H9 (cell line): ENCODE data around the gene KIFC3. TPM values are rescaled to one million over a fixed set of nuclear protein-coding genes. Genes with fewer than 3 reads are reported as not detected.
"Not testable (repeated sequence)": the region's sequence is repeated elsewhere in the genome, so short reads cannot be mapped to it uniquely, and the experiment has no call there.

ENCODE experiments used
- DNase-seq: peaks from one replicate; pipeline ENCODE4 v3.0.0-alpha.2; 2017
- H2AFZ ChIP-seq: one replicate; pipeline ENCODE4 v1.6.1; 2013; ENCODE audit warnings: mild to moderate bottlenecking, low read length, control low read depth, moderate library complexity
- H2AK5ac ChIP-seq: 2 replicates; pipeline ENCODE4 v1.6.1; 2013; ENCODE audit warnings: low read length, control low read depth, mixed read lengths; ENCODE audit not compliant: insufficient read length
- H2BK120ac ChIP-seq: one replicate; pipeline ENCODE4 v1.6.1; 2013; ENCODE audit warnings: low read depth, mild to moderate bottlenecking, low read length, control low read depth, inconsistent platforms; ENCODE audit not compliant: poor library complexity, severe bottlenecking
- H2BK12ac ChIP-seq: 2 replicates; pipeline ENCODE4 v1.6.1; 2013; ENCODE audit warnings: low read length, control low read depth, mixed read lengths, low read depth; ENCODE audit not compliant: insufficient read length
- H2BK15ac ChIP-seq: 2 replicates; pipeline ENCODE4 v1.6.1; 2013; ENCODE audit warnings: low read depth, low read length, control low read depth
- H2BK20ac ChIP-seq: one replicate; pipeline ENCODE4 v1.6.1; 2013; ENCODE audit warnings: low read depth, mild to moderate bottlenecking, low read length, control low read depth, inconsistent platforms; ENCODE audit not compliant: poor library complexity, severe bottlenecking
- H2BK5ac ChIP-seq: 2 replicates; pipeline ENCODE4 v1.6.1; 2013; ENCODE audit warnings: low read length, control low read depth, mixed read lengths; ENCODE audit not compliant: insufficient read length
- H3K14ac ChIP-seq: 2 replicates; pipeline ENCODE4 v1.6.1; 2013; ENCODE audit warnings: low read length, control low read depth; ENCODE audit not compliant: insufficient read depth
- H3K18ac ChIP-seq: 2 replicates; pipeline ENCODE4 v1.6.1; 2013; ENCODE audit warnings: low read depth, mild to moderate bottlenecking, mixed read lengths, low read length, control low read depth; ENCODE audit not compliant: insufficient read length
- H3K23ac ChIP-seq: 2 replicates; pipeline ENCODE4 v1.6.1; 2013; ENCODE audit warnings: low read length, control low read depth, mixed read lengths, low read depth; ENCODE audit not compliant: insufficient read length
- H3K23me2 ChIP-seq: 2 replicates; pipeline ENCODE4 v1.6.1; 2013; ENCODE audit warnings: low read depth, mild to moderate bottlenecking, mixed read lengths, low read length, control low read depth; ENCODE audit not compliant: insufficient read length, poor library complexity, severe bottlenecking
- H3K27ac ChIP-seq: 2 replicates; pipeline ENCODE4 v1.5.1; 2013; ENCODE audit warnings: low read length, control low read depth, mixed read lengths, low read depth; ENCODE audit not compliant: insufficient read length
- H3K27me3 ChIP-seq: 2 replicates; pipeline ENCODE4 v1.6.1; 2013; ENCODE audit warnings: low read length, control low read depth, inconsistent platforms; ENCODE audit not compliant: insufficient read depth
- H3K4ac ChIP-seq: 2 replicates; pipeline ENCODE4 v1.6.1; 2013; ENCODE audit warnings: low read depth, mild to moderate bottlenecking, control low read depth, inconsistent platforms, low read length, moderate library complexity
- H3K4me1 ChIP-seq: 2 replicates; pipeline ENCODE4 v1.6.1; 2013; ENCODE audit warnings: low read length, control low read depth, inconsistent platforms; ENCODE audit not compliant: insufficient read depth
- H3K4me2 ChIP-seq: 2 replicates; pipeline ENCODE4 v1.6.1; 2013; ENCODE audit warnings: low read length, control low read depth, mixed read lengths; ENCODE audit not compliant: insufficient read length, insufficient read depth
- H3K56ac ChIP-seq: 2 replicates; pipeline ENCODE4 v1.6.1; 2013; ENCODE audit warnings: low read depth, mild to moderate bottlenecking, mixed read lengths, low read length, control low read depth; ENCODE audit not compliant: insufficient read length
- H3K79me1 ChIP-seq: 2 replicates; pipeline ENCODE4 v1.6.1; 2013; ENCODE audit warnings: low read depth, mild to moderate bottlenecking, moderate library complexity, low read length, control low read depth, inconsistent platforms; ENCODE audit not compliant: insufficient read depth, poor library complexity, severe bottlenecking
- H3K79me2 ChIP-seq: 2 replicates; pipeline ENCODE4 v1.6.1; 2013; ENCODE audit warnings: low read length, control low read depth, inconsistent platforms; ENCODE audit not compliant: insufficient read depth
- H3K9ac ChIP-seq: 2 replicates; pipeline ENCODE4 v1.6.1; 2013; ENCODE audit warnings: low read length, control low read depth, mixed read lengths; ENCODE audit not compliant: insufficient read length; ENCODE audit errors: extremely low read depth
- H3K9me3 ChIP-seq: one replicate; pipeline ENCODE4 v1.6.1; 2013; ENCODE audit warnings: low read depth, low read length, inconsistent platforms; ENCODE audit not compliant: control insufficient read depth
- H3T11ph ChIP-seq: one replicate; pipeline ENCODE4 v1.6.1; 2013; ENCODE audit warnings: mild to moderate bottlenecking, low read length, control low read depth, inconsistent platforms
- H4K20me1 ChIP-seq: one replicate; pipeline ENCODE4 v1.6.1; 2013; ENCODE audit not compliant: control insufficient read depth, insufficient read length, insufficient read depth
- H4K5ac ChIP-seq: 2 replicates; pipeline ENCODE4 v1.6.1; 2013; ENCODE audit warnings: low read depth, mild to moderate bottlenecking, mixed read lengths, low read length, control low read depth; ENCODE audit not compliant: insufficient read length
- H4K8ac ChIP-seq: replicated peaks from 2 replicates; pipeline ENCODE4 v1.6.1; 2013; ENCODE audit warnings: low read length, control low read depth, mixed read lengths, low read depth; ENCODE audit not compliant: insufficient read length
- H4K91ac ChIP-seq: 2 replicates; pipeline ENCODE4 v1.6.1; 2013; ENCODE audit warnings: low read depth, mild to moderate bottlenecking, moderate library complexity, mixed read lengths, low read length, control low read depth; ENCODE audit not compliant: insufficient read length
- H3K27ac Mint-ChIP-seq, 3 experiments: 2 replicates in 2 of 3; 3 replicates in 1 of 3; pipeline ENCODE4 v1.8.0; 2020 to 2021; ENCODE audit warnings: mixed read lengths in 3 of 3, mild to moderate bottlenecking in 1 of 3, moderate library complexity in 1 of 3
- H3K27me3 Mint-ChIP-seq: 2 replicates; pipeline ENCODE4 v1.8.0; 2021; ENCODE audit warnings: low read depth, mild to moderate bottlenecking, moderate library complexity, mixed read lengths
- H3K36me3 Mint-ChIP-seq, 3 experiments: 2 replicates in 2 of 3; 3 replicates in 1 of 3; pipeline ENCODE4 v1.8.0; 2020 to 2021; ENCODE audit warnings: low read depth in 3 of 3, mixed read lengths in 3 of 3; ENCODE audit not compliant: insufficient read depth in 1 of 3
- H3K4me1 Mint-ChIP-seq, 2 experiments: 2 replicates each; pipeline ENCODE4 v1.8.0; 2020; ENCODE audit warnings: mixed read lengths in 2 of 2
- H3K4me3 Mint-ChIP-seq, 2 experiments: 2 replicates in 1 of 2; 3 replicates in 1 of 2; pipeline ENCODE4 v1.8.0; 2020 to 2021; ENCODE audit warnings: mild to moderate bottlenecking in 2 of 2, mixed read lengths in 2 of 2, moderate library complexity in 1 of 2
- H3K9me3 Mint-ChIP-seq, 2 experiments: 2 replicates in 1 of 2; 3 replicates in 1 of 2; pipeline ENCODE4 v1.8.0; 2020; ENCODE audit warnings: mild to moderate bottlenecking in 2 of 2, mixed read lengths in 2 of 2, moderate library complexity in 1 of 2
- WGBS: extraction: QIAGEN DNeasy Blood & Tissue Kit; methylation state at CpG from one replicate; pipeline ENCODE4 v1.1.7; 2013; ENCODE audit warnings: missing lambda C conversion rate, low lambda C conversion rate, mixed read lengths; ENCODE audit not compliant: insufficient read length; ENCODE audit errors: extremely low coverage; 5-methylcytosine and 5-hydroxymethylcytosine counted together
- total RNA-seq: library from RNA; stranded (reverse); gene quantifications from 2 replicates; pipeline ENCODE4 v1.2.1, GENCODE V29; 2021
- TF ChIP-seq, protein P1 (sequence below): fragments of 200-600 bp; sonication (generic); conservative IDR thresholded peaks from 3 replicates; pipeline ENCODE4 v1.8.0; 2021; ENCODE audit warnings: antibody characterized with exemption, mild to moderate bottlenecking

KIFC3 gene
- total RNA-seq, 1 experiment from 2014 or later, result 5.0 TPM

DNA sequence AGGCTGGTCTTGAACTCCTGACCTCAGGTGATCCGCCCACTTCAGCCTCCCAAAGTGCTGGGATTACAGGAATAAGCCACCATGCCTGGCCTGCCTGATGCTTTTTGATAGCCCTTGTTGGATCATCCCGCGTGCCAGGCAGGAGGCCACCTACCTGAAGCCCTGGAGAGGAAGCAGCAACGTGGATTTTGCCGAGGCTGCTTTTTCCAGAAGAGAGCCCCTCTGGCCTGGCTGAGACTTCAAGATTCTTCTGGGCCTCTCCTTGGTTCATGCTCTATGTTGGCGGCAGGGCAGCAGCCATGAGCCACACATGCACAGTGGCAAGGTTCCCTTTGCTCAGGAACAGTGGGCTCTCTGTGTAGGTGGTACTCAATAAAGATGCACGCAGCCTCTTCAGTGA lies 55.2 kb downstream of the KIFC3 start:
- no peak overlapping the region for H2BK5ac ChIP-seq
- no peak overlapping the region for H2BK12ac ChIP-seq
- H3K9me3 ChIP-seq, result no peaks in the 10 kb centered on the region
- Mint-ChIP-seq H3K27ac (peak overlapping the region in 1 of 3 experiments; percentile 18; a peak in 1 of 7 replicates), H3K27me3 (no peaks in the 10 kb centered on the region; the same call in 1 of the 2 replicates), H3K4me3 (no peak overlapping the region), H3K36me3 (peaks cover 5 to 11% (median 8%) of the 10 kb centered on the region in 3 experiments; a peak in 4 of 7 replicates), H3K4me1 (no peaks in the 10 kb centered on the region), H3K9me3 (no peaks in the 10 kb centered on the region)
- no peak overlapping the region for H3T11ph ChIP-seq
- no peak overlapping the region for H3K27ac ChIP-seq
- no peak overlapping the region for H2BK20ac ChIP-seq
- no peak overlapping the region for H3K14ac ChIP-seq
- no peak overlapping the region for H4K91ac ChIP-seq
- H2BK15ac ChIP-seq, result no peak overlapping the region
- H2BK120ac ChIP-seq, result no peak overlapping the region
- no peaks in the 10 kb centered on the region for H3K4me1 ChIP-seq
- H2AK5ac ChIP-seq, result no peak overlapping the region
- WGBS, result no CpG with 5 or more reads among the region's 7 CpGs
- no peaks in the 10 kb centered on the region for H3K79me1 ChIP-seq
- no peaks in the 10 kb centered on the region for H3K27me3 ChIP-seq
- no peak overlapping the region for H3K4me2 ChIP-seq
- H3K4ac ChIP-seq, result no peak overlapping the region
- H3K18ac ChIP-seq, result no peak overlapping the region
- no peak overlapping the region for H4K8ac ChIP-seq
- DNase-seq, result no peak
- no peaks in the 10 kb centered on the region for H3K79me2 ChIP-seq
- H3K23me2 ChIP-seq, result no peaks in the 10 kb centered on the region
- TF ChIP-seq, protein P1, sequence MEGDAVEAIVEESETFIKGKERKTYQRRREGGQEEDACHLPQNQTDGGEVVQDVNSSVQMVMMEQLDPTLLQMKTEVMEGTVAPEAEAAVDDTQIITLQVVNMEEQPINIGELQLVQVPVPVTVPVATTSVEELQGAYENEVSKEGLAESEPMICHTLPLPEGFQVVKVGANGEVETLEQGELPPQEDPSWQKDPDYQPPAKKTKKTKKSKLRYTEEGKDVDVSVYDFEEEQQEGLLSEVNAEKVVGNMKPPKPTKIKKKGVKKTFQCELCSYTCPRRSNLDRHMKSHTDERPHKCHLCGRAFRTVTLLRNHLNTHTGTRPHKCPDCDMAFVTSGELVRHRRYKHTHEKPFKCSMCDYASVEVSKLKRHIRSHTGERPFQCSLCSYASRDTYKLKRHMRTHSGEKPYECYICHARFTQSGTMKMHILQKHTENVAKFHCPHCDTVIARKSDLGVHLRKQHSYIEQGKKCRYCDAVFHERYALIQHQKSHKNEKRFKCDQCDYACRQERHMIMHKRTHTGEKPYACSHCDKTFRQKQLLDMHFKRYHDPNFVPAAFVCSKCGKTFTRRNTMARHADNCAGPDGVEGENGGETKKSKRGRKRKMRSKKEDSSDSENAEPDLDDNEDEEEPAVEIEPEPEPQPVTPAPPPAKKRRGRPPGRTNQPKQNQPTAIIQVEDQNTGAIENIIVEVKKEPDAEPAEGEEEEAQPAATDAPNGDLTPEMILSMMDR, result no peak
- no peak overlapping the region for H4K5ac ChIP-seq
- H4K20me1 ChIP-seq, result no peaks in the 10 kb centered on the region
- H3K56ac ChIP-seq, result no peak overlapping the region
- H2AFZ ChIP-seq, result no peak overlapping the region
- H3K23ac ChIP-seq, result no peak overlapping the region
- H3K9ac ChIP-seq, result no peak overlapping the region

DNA sequence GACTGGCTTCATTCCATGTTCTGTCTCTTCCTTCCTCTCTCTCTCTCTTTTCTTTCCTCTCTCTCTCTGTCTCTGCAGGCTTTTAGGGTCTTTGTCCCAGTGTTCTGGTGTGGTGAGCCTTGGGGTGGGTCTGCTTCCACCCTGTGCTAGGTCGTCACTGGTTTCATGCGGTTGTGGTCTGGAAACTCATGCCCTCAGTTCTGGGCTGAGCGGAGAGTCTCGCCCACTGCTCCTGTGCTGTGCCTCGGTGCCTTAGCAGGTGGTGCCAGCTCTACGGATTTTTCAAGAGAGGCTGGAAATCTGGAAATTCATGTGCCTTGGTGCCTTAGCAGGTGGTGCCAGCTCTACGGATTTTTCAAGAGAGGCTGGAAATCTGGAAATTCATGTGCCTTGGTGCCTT lies 56.0 kb downstream of the KIFC3 start:
- not testable (repeated sequence) for H3K4me2 ChIP-seq, H3K27me3 Mint-ChIP-seq, H3K4me3 Mint-ChIP-seq, H3K27ac ChIP-seq, H2AFZ ChIP-seq, H3K9ac ChIP-seq, H2BK20ac ChIP-seq, H3K79me1 ChIP-seq, H2BK12ac ChIP-seq, H2BK120ac ChIP-seq, DNase-seq, H3K36me3 Mint-ChIP-seq, H4K20me1 ChIP-seq, H3K14ac ChIP-seq, H3K4me1 ChIP-seq, H3K23me2 ChIP-seq, H2BK5ac ChIP-seq, H3K9me3 ChIP-seq, H3K18ac ChIP-seq, H3K27me3 ChIP-seq, H3K56ac ChIP-seq, H4K91ac ChIP-seq, H3K23ac ChIP-seq, H3K4me1 Mint-ChIP-seq, H4K8ac ChIP-seq, H2AK5ac ChIP-seq, H3K9me3 Mint-ChIP-seq, H3K27ac Mint-ChIP-seq, H2BK15ac ChIP-seq, H3K79me2 ChIP-seq, H3T11ph ChIP-seq, H4K5ac ChIP-seq, H3K4ac ChIP-seq
- no CpG with 5 or more reads among the region's 7 CpGs for WGBS
